HepG2 (cell line): ENCODE data around the gene MAP2K1. TPM values are rescaled to one million over a fixed set of nuclear protein-coding genes. Genes with fewer than 3 reads are reported as not detected.
A peak's percentile ranks its signal among the peaks of the same experiment; 100 is the strongest.
"Not testable (repeated sequence)": the region's sequence is repeated elsewhere in the genome, so short reads cannot be mapped to it uniquely, and the experiment has no call there.

Experiments
- ATAC-seq: fragments of 200-7000 bp; cut with Tn5 transposase; 3 replicates; pipeline ENCODE4 v1.9.1; 2020; ENCODE audit warnings: mild to moderate bottlenecking, moderate library complexity
- BruUV-seq: library from RNA; stranded (reverse); fragments of 400-500 nt; replicated peaks from 2 replicates; lab custom pipeline; 2021; lab: Mats Ljungman, UMichigan
- CTCF ChIA-PET: fragments of 300-600 bp; formaldehyde crosslinking; extraction: SDS; loops from one replicate; lab custom pipeline; 2021; ENCODE audit warnings: low total read pairs, inconsistent platforms, low intra/inter-chr PET ratio; lab: Yijun Ruan, JAX
- POLR2A ChIA-PET: fragments of 350-600 bp; sonication (Branson Sonifier 250); formaldehyde crosslinking; loops from one replicate; lab custom pipeline; 2020; ENCODE audit warnings: antibody characterized with exemption, inconsistent platforms; lab: Yijun Ruan, JAX
- DNase-seq: peaks from one replicate; pipeline ENCODE4 v3.0.0-alpha.2; 2015; ENCODE audit warnings: low spot score
- FAIRE-seq: peaks from 3 replicates; lab custom pipeline; 2011; peaks lifted over from hg19 to GRCh38; lab: Jason Lieb, UNC
- H2AFZ ChIP-seq: one replicate; pipeline ENCODE4 v1.6.1; 2011; ENCODE audit warnings: low read length, inconsistent platforms
- H3K27ac ChIP-seq: fragments of 300-600 bp; 3 replicates; pipeline ENCODE4 v1.8.0; 2011; ENCODE audit warnings: mixed run types, mild to moderate bottlenecking, mixed read lengths, low read length, inconsistent platforms; ENCODE audit not compliant: insufficient read depth; ENCODE audit errors: extremely low read length
- H3K27me3 ChIP-seq, 2 experiments: fragments of 200-600 bp in 1 of 2; 2 replicates in 1 of 2; 3 replicates in 1 of 2; pipeline versions ENCODE4 v1.6.0 to v1.8.0; 2011; ENCODE audit warnings: low read length in 2 of 2, mild to moderate bottlenecking in 2 of 2, moderate library complexity in 2 of 2, inconsistent platforms in 1 of 2; ENCODE audit not compliant: insufficient read depth in 2 of 2, control insufficient read depth in 1 of 2
- H3K36me3 ChIP-seq, 2 experiments: fragments of 200-600 bp in 1 of 2; replicated peaks in 1 of 2; 2 replicates in 1 of 2; 3 replicates in 1 of 2; pipeline versions ENCODE4 v1.5.1 to v1.8.0; 2011; ENCODE audit warnings: low read length in 2 of 2, inconsistent platforms in 1 of 2; ENCODE audit not compliant: insufficient read depth in 2 of 2, control insufficient read depth in 1 of 2
- H3K4me1 ChIP-seq: 2 replicates; pipeline ENCODE4 v1.5.1; 2012; ENCODE audit warnings: low read length, inconsistent platforms; ENCODE audit not compliant: insufficient read depth
- H3K4me2 ChIP-seq: 2 replicates; pipeline ENCODE4 v1.6.0; 2011; ENCODE audit warnings: low read depth, low read length, inconsistent platforms
- H3K4me3 ChIP-seq, 3 experiments: fragments of 200-600 bp in 1 of 3; sonication (generic), shearing (Covaris generic) in 1 of 3; replicated peaks in 1 of 3; 2 replicates each; pipeline ENCODE4 v1.5.1; 2011 to 2016; ENCODE audit warnings: low read length in 3 of 3, inconsistent platforms in 2 of 3, low read depth in 2 of 3, mild to moderate bottlenecking in 2 of 3, control low read depth in 1 of 3, mixed read lengths in 1 of 3; ENCODE audit not compliant: insufficient read depth in 1 of 3
- H3K79me2 ChIP-seq: one replicate; pipeline ENCODE4 v1.6.1; 2011; ENCODE audit warnings: low read length, inconsistent platforms; ENCODE audit not compliant: insufficient read depth
- H3K9ac ChIP-seq: 2 replicates; pipeline ENCODE4 v1.6.0; 2011; ENCODE audit warnings: mild to moderate bottlenecking, low read depth, low read length, inconsistent platforms; ENCODE audit not compliant: insufficient read depth
- H3K9me3 ChIP-seq: 2 replicates; pipeline ENCODE4 v1.5.1; 2012; ENCODE audit warnings: mild to moderate bottlenecking, low read length
- H4K20me1 ChIP-seq: 2 replicates; pipeline ENCODE4 v1.6.0; 2011; ENCODE audit warnings: inconsistent platforms, mild to moderate bottlenecking, low read length, moderate library complexity; ENCODE audit not compliant: insufficient read depth
- CEBPG ChIP-seq: IDR thresholded peaks from 2 replicates; pipeline ENCODE4 v1.6.1; 2016
- FOSL2 ChIP-seq: sonication (generic); formaldehyde crosslinking; IDR thresholded peaks from 2 replicates; pipeline ENCODE4 v1.4.0; 2020; ENCODE audit warnings: missing genetic modification reagents
- GABPA ChIP-seq, 2 experiments: IDR thresholded peaks; 2 replicates each; pipeline ENCODE4 v1.6.1; 2011 to 2016; ENCODE audit warnings: low read depth in 2 of 2, low read length in 1 of 2, missing biosample characterization in 1 of 2, missing genetic modification characterization in 1 of 2
- GATAD1 ChIP-seq: IDR thresholded peaks from 2 replicates; pipeline ENCODE4 v1.6.1; 2016; ENCODE audit warnings: missing genetic modification reagents, missing compliant biosample characterization
- GATAD2A ChIP-seq: IDR thresholded peaks from 2 replicates; pipeline ENCODE4 v1.6.1; 2016
- HNF4A ChIP-seq: sonication (generic); formaldehyde crosslinking; IDR thresholded peaks from 2 replicates; pipeline ENCODE4 v1.4.0; 2020; ENCODE audit warnings: missing genetic modification reagents
- HOXA5 ChIP-seq: sonication (generic); formaldehyde crosslinking; IDR thresholded peaks from 2 replicates; pipeline ENCODE4 v1.4.0; 2020; ENCODE audit warnings: missing genetic modification reagents
- MED1 ChIP-seq: sonication (generic); formaldehyde crosslinking; IDR thresholded peaks from 2 replicates; pipeline ENCODE4 v1.4.0; 2020; ENCODE audit warnings: missing genetic modification reagents
- POLR2A ChIP-seq, 2 experiments: IDR thresholded peaks; 2 replicates each; pipeline ENCODE4 v1.6.1; 2011; ENCODE audit warnings: low read depth in 2 of 2, low read length in 2 of 2, mild to moderate bottlenecking in 1 of 2, moderate library complexity in 1 of 2; ENCODE audit not compliant: insufficient read depth in 1 of 2
- POLR2AphosphoS5 ChIP-seq: IDR thresholded peaks from 2 replicates; pipeline ENCODE4 v1.6.1; 2012; ENCODE audit warnings: low read depth, low read length
- PPARG ChIP-seq: conservative IDR thresholded peaks from 2 replicates; pipeline ENCODE4 v1.6.1; 2016; ENCODE audit warnings: missing biosample characterization, missing genetic modification reagents
- RBFOX2 ChIP-seq: fragments of 200-400 bp; formaldehyde crosslinking; IDR thresholded peaks from 2 replicates; pipeline ENCODE4 v1.6.1; 2017; ENCODE audit warnings: low read depth, mild to moderate bottlenecking, low read length
- SAP130 ChIP-seq: IDR thresholded peaks from 2 replicates; pipeline ENCODE4 v1.6.1; 2016; ENCODE audit warnings: low read depth
- WGBS: methylation state at CpG from one replicate; pipeline ENCODE4 v1.1.6; 2017; ENCODE audit warnings: low lambda C conversion rate; 5-methylcytosine and 5-hydroxymethylcytosine counted together
- in situ Hi-C: cut with HindIII; loops from 2 replicates; pipeline ENCODE4 v1.10.0; 2017; ENCODE audit warnings: low pct_unique_long_range_greater_than_20kb; ENCODE audit not compliant: extremely low pct_ligation_motif_present
- intact Hi-C: fragments of 100-400 bp; cut with micrococcal nuclease; formaldehyde crosslinking; loops from one replicate; pipeline ENCODE4 v1.10.0; 2022; ENCODE audit not compliant: unreplicated experiment
- polyA plus RNA-seq, 8 experiments: library from polyadenylated mRNA; depleted of rRNA in 3 of 8; stranded (reverse) in 7 of 8; unstranded in 1 of 8; fragments of >200 nt; fragmentation: Illumina TruSeq in 4 of 8; extraction: Trizol in 4 of 8; gene quantifications; 2 replicates each; pipeline versions ENCODE4 v1.2.1 to v1.2.3, GENCODE V29; 2011 to 2016; ENCODE audit warnings: low read depth in 4 of 8, missing spikeins in 1 of 8, mixed read lengths in 1 of 8; ENCODE audit not compliant: insufficient read depth in 1 of 8
- total RNA-seq, 5 experiments: library from RNA; depleted of rRNA; stranded (reverse); fragments of >200 nt; fragmentation: Illumina TruSeq; extraction: Trizol; gene quantifications; 2 replicates each; pipeline ENCODE4 v1.2.3, GENCODE V29; 2016; ENCODE audit warnings: low read depth in 1 of 5
- TF ChIP-seq, protein P1 (sequence below): IDR thresholded peaks from 2 replicates; pipeline ENCODE4 v1.6.1; 2012; ENCODE audit warnings: low read depth, low read length, improper control_type of control experiment

The MAP2K1 gene
- total and polyA plus RNA-seq, 2 of the 13 experiments (the other 11 are each of a cell fraction or from before 2014, with no cell fraction given) = 24.1 to 49.2 TPM

DNA sequence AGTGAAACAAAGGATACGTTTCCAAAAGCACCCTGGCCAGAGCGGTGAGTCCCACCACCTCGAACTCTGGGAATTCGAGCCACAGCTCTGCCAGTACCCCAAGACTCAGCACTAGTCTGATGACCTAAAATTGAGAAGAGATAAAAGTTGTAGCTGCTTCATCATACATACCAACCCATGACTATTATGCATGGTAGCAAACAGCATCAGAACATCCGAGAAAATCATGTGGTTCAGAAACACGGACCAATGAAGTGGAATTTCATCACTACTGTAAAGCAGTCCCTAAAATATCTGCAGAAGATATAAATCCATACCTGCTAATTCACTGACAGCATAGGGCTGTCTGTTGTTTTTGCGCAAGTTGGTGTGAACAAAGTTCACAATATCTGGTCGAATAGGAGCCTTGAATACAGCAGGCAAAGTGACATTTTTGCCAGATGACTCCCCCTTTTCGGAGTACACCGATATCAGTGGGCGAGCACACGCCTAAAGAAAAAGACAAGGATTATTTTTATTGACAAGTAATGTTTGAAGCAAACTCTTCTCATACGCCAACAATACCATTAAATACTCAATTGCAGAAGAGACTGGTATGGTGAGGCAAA is 116.4 kb downstream of the MAP2K1 start:
- FAIRE-seq; in situ Hi-C loops; BruUV-seq; H3K27me3 ChIP-seq; TF ChIP-seq GABPA (IDR thresholded peaks at IDR 0.05; ENCODE audit: low read depth, low read length): not testable (repeated sequence)
- POLR2A ChIA-PET = interaction anchor here (0.5 kb wide), 1 partner anchor 121 kb away, joined by 3 read pairs; no protein-coding TSS in a partner anchor
- peak overlapping the region; percentile 89 for H3K27ac ChIP-seq
- TF ChIP-seq POLR2A (IDR thresholded peaks at IDR 0.05; ENCODE audit: insufficient read depth in 1 of 2, low read depth in 2 of 2, low read length in 2 of 2) (peak in 1 of 2 experiments; percentile 70; a peak in 2 of 4 replicates), POLR2AphosphoS5 (peak; percentile 26; the same call in 1 of the 2 replicates), GATAD2A (CRISPR knock-in tag) (0 out of 2 replicates have a peak, but pooled peaks have one; percentile 20), CEBPG (CRISPR knock-in tag) (peak; percentile 71), FOSL2 (peak; percentile 27; the same call in 1 of the 2 replicates), SAP130 (CRISPR knock-in tag) (peak; percentile 69), GABPA (CRISPR knock-in tag; IDR thresholded peaks at IDR 0.05; ENCODE audit: low read depth) (0 out of 2 replicates have a peak, but pooled peaks have one; percentile 22), PPARG (CRISPR knock-in tag) (0 out of 2 replicates have a peak, but pooled peaks have one; percentile 35), HNF4A (CRISPR knock-in tag) (peak; percentile 59), HOXA5 (0 out of 2 replicates have a peak, but pooled peaks have one; percentile 21), GATAD1 (CRISPR knock-in tag) (0 out of 2 replicates have a peak, but pooled peaks have one; percentile 28), RBFOX2 (peak; percentile 51; the same call in 1 of the 2 replicates), MED1 (CRISPR knock-in tag) (peak; percentile 19; the same call in 1 of the 2 replicates)
- TF ChIP-seq, protein P1, sequence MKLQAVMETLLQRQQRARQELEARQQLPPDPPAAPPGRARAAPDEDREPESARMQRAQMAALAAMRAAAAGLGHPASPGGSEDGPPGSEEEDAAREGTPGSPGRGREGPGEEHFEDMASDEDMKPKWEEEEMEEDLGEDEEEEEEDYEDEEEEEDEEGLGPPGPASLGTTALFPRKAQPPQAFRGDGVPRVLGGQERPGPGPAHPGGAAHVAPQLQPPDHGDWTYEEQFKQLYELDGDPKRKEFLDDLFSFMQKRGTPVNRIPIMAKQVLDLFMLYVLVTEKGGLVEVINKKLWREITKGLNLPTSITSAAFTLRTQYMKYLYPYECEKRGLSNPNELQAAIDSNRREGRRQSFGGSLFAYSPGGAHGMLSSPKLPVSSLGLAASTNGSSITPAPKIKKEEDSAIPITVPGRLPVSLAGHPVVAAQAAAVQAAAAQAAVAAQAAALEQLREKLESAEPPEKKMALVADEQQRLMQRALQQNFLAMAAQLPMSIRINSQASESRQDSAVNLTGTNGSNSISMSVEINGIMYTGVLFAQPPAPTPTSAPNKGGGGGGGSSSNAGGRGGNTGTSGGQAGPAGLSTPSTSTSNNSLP = 0 out of 2 replicates have a peak, but pooled peaks have one; percentile 15
- TF ChIP-seq, all 625 proteins: peak for 14; not testable (repeated sequence) for 611
- CTCF ChIA-PET, ATAC-seq, intact Hi-C loops, H3K9me3 ChIP-seq, H2AFZ ChIP-seq: not testable (repeated sequence)
- H4K20me1 ChIP-seq = peaks cover 38% of the 10 kb centered on the region
- peak overlapping the region; percentile 69 to 100 (median 88) for H3K4me3 ChIP-seq
- H3K4me2 ChIP-seq = peak overlapping the region; percentile 93
- peaks cover 55% of the 10 kb centered on the region for H3K79me2 ChIP-seq
- WGBS = 12% methylated on average over 13 of the region's 13 CpGs
- H3K9ac ChIP-seq = peak overlapping the region; percentile 96
- DNase-seq = peak; percentile 21
- peaks cover 54% of the 10 kb centered on the region for H3K4me1 ChIP-seq
- peaks cover 6 to 48% of the 10 kb centered on the region in 2 experiments; a peak in 4 of 5 replicates for H3K36me3 ChIP-seq
